T-helper 2 cell (primary cell): ENCODE data around the gene SLIT1.
"Not testable (repeated sequence)": the region's sequence is repeated elsewhere in the genome, so short reads cannot be mapped to it uniquely, and the experiment has no call there.

Source experiments
- DNase-seq, 5 experiments: peaks; one replicate each; pipeline versions ENCODE4 v3.0.0 to v3.0.0-alpha.2; 2012 to 2022

The SLIT1 gene

DNA sequence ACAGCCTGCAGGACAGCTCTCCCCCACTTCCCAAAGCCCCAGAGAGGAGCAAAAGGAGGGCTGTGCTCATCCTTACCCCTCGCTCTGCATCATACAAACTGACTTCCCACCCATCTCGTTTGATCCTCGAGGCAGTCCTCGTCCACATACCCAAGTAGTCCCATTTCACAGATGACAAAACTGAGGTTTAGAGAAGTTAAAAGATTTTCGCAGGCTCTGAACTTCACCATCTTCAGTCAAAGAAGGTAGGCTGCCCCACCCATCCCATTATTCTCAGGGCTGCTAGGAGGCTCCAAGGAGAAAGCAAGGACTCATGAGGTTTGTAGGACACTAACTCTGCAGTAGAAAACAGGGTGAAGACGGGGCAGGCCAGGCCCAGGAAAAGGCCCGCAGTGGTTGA lies 147.1 kb downstream of the SLIT1 start:
- no peak for DNase-seq

- DNase-seq: peak in 4 of 5 experiments; percentile 24 to 57 (median 46)
Observed at GRCh38 chr10:97037365-97038361, 148.1 kb downstream of the SLIT1 start.

- DNase-seq: no peak
Observed at GRCh38 chr10:97034958-97035769, 150.6 kb downstream of the SLIT1 start.

DNA sequence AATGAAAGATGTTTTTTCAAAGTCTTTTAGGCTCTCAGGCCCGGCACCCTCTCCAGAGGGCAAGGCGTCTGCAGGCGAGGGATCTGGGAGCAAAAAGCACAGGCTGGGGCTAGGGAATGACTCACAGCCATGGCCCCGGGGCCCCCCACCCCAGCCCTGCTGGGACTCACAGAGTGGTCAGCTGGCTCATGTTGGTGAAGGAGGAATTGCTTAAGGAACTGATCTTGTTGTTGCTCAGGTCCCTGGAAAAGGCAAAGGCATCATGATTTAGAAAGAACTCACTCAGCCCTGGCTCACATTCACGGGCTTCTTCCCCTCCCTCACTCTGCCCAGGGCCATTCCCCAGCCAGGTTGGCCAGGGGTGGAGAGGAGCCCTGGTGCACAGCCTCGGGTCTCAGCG lies 151.5 kb downstream of the SLIT1 start:
- DNase-seq: no peak

DNA sequence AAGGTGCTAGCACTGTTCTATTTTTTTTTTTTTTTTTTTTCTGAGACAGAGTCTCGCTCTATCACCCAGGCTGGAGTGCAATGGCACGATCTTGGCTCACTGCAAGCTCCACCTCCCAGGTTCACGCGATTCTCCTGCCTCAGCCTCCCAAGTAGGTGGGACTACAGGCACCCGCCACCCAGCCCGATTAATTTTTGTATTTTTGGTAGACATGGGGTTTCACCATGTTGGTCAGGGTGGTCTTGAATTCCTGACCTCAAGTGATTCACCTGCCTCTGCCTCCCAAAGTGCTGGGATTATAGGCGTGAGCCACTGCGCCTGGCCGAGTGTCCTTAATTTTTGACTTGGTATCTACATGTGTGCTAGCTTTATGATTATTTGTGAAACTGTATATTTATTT lies 151.9 kb downstream of the SLIT1 start:
- not testable (repeated sequence) for DNase-seq

GRCh38 chr10:97032624-97033023 lies 153.1 kb downstream of the SLIT1 start:
- DNase-seq: no peak

- DNase-seq: no peak
Observed at GRCh38 chr10:97031459-97031858, 154.3 kb downstream of the SLIT1 start.

- no peak for DNase-seq
Observed at GRCh38 chr10:97030894-97031293, 154.9 kb downstream of the SLIT1 start.

DNA sequence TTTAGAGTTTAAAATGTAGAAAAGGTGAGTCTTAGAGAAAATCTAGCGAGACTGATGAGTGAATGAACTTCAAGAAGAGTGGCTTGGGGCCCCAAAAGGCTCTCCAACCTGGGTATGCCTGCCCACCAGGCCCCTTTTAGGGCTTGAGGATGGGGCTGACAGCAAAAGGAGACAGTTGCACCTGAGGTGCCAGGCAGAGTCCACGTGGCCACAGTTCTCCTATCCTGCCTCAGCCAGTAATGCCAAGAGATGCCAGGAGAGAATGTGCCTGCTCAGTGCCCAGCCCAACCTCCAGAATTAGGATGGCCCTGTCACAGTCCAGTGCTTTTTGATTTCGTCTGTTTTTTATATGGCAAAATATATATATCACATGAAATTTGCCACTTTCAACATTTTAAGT lies 156.5 kb downstream of the SLIT1 start:
- no peak for DNase-seq

GRCh38 chr10:97028832-97029178 lies 157.0 kb downstream of the SLIT1 start:
- DNase-seq: no peak

- DNase-seq: no peak
Observed at GRCh38 chr10:97028126-97028831, 157.5 kb downstream of the SLIT1 start.

GRCh38 chr10:97025613-97026242 lies 160.0 kb downstream of the SLIT1 start:
- DNase-seq: peak in 3 of 5 experiments; percentile 10 to 72 (median 13)

DNA sequence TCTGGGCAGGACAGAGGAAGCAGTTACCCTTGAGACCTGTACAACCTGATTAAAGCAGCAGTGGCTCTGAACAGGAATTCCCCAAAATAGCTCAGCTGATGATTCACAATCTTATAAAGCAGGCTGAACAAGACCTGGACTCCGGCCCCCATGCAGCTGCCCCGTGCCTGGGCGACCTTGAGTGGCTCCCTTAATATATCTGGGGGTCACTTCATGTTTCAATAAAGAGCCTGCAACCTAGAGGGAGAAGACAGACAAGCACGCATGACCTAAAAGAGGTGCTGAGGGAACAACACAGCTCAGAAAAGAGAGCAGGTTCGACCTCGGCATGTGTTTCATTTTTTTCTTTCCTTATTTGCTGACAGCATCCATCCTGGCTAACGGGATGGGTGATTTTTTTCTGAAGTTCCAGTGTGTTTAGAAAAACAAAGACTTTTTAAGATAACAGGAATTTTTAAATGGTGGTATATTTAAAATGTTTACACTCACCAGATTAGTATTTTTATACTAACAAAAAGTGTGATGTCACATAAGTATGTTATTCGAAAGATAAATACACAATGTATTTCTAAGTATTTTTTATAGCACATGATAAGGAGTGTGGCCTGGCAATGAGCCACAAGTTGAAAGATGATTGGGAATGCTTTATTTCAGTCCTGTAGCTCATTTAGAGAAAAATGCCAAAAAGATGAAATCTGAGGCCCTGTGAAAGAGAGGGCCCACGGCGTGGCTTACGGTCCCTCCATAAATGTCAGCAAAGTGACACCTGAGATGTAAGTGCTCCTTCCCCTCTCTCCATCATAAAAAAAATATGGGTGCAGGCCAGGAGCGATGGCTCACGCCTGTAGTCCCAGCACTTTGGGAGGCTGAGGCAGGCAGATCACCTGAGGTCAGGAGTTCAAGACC lies 161.3 kb downstream of the SLIT1 start:
- DNase-seq: no peak

DNA sequence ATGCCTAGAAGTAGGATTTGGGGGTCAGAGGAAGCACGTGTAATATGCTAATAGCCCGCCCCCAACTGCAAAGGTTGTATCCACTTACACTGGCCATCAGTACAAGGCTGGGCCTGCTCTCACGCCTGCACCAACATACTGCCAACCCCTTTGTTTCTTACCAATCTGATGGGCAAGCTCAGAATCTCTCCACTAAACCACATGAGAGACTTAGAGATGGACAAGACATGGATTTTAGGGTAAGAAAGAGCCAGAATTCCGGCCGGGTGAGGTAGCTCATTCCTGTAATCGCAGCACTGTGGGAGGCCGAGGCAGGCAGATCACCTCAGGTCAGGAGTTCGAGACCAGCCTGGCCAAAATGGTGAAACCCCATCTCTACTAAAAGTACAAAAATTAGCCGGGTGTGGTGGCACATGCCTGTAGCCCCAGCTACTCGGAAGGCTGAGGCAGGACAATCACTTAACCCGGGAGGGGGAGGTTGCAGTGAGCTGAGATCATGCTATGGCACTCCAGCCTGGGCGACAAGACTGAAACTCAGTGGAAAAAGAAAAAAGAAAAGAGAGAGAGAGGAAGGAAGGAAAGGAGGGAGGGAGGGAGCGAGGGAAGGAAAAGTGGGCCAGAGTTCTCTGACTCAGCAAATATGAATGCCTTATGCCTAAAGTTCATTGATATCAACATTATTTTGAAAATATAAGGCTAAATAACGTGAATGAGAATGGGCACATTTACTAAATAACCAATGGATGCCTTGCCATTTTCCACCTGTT lies 162.2 kb downstream of the SLIT1 start:
- no peak for DNase-seq

- DNase-seq: no peak
Observed at GRCh38 chr10:97022616-97023015, 163.1 kb downstream of the SLIT1 start.

DNA sequence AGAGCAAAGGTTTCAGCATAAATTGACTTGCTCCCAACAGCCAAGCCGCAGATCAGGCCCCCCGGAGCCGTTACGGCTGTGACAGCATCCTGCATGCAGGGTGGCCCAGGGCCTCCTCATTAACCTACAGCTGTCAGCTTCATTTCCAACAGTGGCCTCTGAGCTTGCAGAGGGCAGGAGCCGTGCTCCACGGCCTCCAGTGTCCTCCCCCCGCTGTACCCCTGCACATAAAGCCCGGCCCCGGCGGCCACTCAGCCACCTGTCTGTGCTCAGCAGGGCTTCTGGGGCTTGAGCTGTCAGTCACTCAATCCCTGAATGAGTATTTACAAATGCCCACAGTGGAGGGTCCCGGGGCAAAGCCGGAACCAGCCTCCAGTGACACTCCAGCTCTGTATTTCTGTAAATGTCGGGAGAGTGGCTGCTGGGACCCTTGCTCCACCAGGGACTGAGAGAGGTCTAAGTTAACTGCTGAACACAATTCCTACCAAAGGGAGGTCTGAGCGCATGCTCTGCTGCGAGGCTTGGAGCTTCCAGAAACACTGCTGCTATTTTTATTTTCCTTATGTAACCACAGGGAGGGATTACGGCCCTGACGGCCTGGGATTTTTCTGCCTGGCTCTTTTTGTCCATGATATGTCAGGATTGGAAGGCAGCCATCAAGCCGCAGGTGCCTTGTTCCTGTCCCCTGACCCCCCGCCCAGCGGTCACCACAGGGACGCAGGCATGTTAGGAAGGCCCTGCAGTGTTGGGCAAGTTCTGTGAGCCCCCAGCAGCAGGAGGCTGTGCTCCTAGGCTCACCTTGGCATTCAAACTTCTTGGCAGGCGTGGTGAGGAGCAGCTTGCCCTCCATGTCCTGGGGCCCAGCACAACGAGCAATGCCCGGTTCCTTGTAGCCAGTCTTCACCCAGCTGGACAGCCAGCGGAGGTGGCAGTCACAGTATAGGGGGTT lies 165.0 kb downstream of the SLIT1 start:
- DNase-seq: no peak

DNA sequence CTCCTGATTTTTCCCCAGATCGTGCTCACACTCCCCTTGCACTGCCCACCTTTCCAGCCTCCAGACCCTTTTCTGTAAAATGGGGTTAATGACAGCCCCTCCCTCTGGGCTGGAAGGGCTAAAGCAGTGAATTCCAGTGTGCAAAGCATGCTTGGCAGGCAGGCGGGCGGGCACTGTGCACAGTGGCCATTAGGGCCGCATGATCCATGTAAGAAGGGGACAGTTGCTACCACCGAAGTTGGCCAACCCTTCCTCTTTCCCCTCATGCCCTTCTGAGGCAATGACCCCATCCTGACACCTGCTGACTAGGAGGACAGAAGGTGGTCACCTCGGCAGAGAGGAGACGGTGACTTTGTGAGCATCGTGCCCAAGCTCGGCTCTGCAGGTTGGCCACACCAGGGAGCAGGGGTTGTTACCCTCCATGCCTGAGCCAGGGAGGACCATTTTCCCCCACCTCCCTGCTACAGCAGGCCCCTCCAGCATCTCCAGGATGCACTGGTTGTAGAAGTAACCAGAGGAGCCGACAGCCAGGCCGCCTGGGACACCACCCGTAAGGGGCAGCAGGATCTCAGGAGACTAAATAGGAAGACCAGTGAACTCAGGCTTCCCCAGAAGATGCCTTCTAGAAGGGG lies 166.4 kb downstream of the SLIT1 start:
- no peak for DNase-seq

- no peak for DNase-seq
Observed at GRCh38 chr10:97018251-97019212, 167.2 kb downstream of the SLIT1 start.
